Neural cell (in vitro differentiated cells): ENCODE data around the gene CEMP1.
"Not testable (repeated sequence)": the region's sequence is repeated elsewhere in the genome, so short reads cannot be mapped to it uniquely, and the experiment has no call there.

Source experiments
- CTCF ChIP-seq: fragments of 450-650 bp; IDR thresholded peaks from 2 replicates; pipeline ENCODE4 v1.5.1; 2014; ENCODE audit warnings: antibody characterized with exemption, mild to moderate bottlenecking, moderate library complexity; ENCODE audit not compliant: poor library complexity, severe bottlenecking
- RAD21 ChIP-seq: fragments of 450-650 bp; conservative IDR thresholded peaks from 2 replicates; pipeline ENCODE4 v1.6.1; 2014; ENCODE audit warnings: antibody characterized with exemption, mild to moderate bottlenecking, moderate library complexity

- peak; percentile 36 for TF ChIP-seq CTCF
- TF ChIP-seq RAD21: not testable (repeated sequence)
These were observed 8.7 kb upstream of the CEMP1 start for GRCh38 chr16:2539845-2540458.
